Sigmoid colon (tissue), 7 donors: Measurements from ENCODE around the gene SLC25A30. TPM values are rescaled to one million over a fixed set of nuclear protein-coding genes. Genes with fewer than 3 reads are reported as not detected.

ENCODE experiments used
- DNase-seq: peaks from one replicate; pipeline ENCODE4 v3.0.0-alpha.2; 2019
- H3K27ac ChIP-seq, 4 donors: fragments of 200-600 bp; sonication (generic); one replicate each; pipeline ENCODE4 v1.5.1; 2016 to 2019; ENCODE audit warnings: mild to moderate bottlenecking in 1 of 4
- H3K27me3 ChIP-seq, 3 donors: fragments of 200-600 bp; sonication (generic); one replicate each; pipeline ENCODE4 v1.5.1; 2019; ENCODE audit warnings: mild to moderate bottlenecking in 1 of 3
- H3K36me3 ChIP-seq, 4 donors: fragments of 200-600 bp; sonication (generic); one replicate each; pipeline ENCODE4 v1.5.1; 2016 to 2019
- H3K4me1 ChIP-seq, 4 donors: fragments of 200-600 bp; sonication (generic); one replicate each; pipeline ENCODE4 v1.5.1; 2017 to 2019
- H3K4me3 ChIP-seq, 4 donors: fragments of 200-600 bp; sonication (generic); one replicate each; pipeline ENCODE4 v1.5.1; 2017 to 2019; ENCODE audit warnings: mild to moderate bottlenecking in 2 of 4, moderate library complexity in 1 of 4
- H3K9me3 ChIP-seq, 4 donors: fragments of 200-600 bp in 3 of 4; sonication (generic) in 3 of 4; one replicate each; pipeline versions ENCODE4 v1.5.1 to v1.6.1; 2013 to 2019
- CTCF ChIP-seq, 4 experiments: fragments of 450-650 bp in 3 of 4; fragments of 200-600 bp in 1 of 4; IDR thresholded peaks; one replicate each; pipeline ENCODE4 v1.5.1; 2016 to 2019; ENCODE audit warnings: antibody characterized with exemption in 4 of 4, mild to moderate bottlenecking in 3 of 4, moderate library complexity in 2 of 4
- EP300 ChIP-seq, 4 donors: sonication (generic); formaldehyde crosslinking; IDR thresholded peaks; one replicate each; pipeline ENCODE4 v1.6.1; 2017; ENCODE audit warnings: antibody characterized with exemption in 4 of 4
- POLR2A ChIP-seq, 2 donors: fragments of 450-650 bp; IDR thresholded peaks; one replicate each; pipeline ENCODE4 v1.6.1; 2016; ENCODE audit warnings: antibody characterized with exemption in 2 of 2, mild to moderate bottlenecking in 2 of 2, moderate library complexity in 2 of 2
- POLR2AphosphoS5 ChIP-seq, 4 donors: sonication (generic); formaldehyde crosslinking; IDR thresholded peaks; one replicate each; pipeline ENCODE4 v1.6.1; 2017; ENCODE audit warnings: antibody characterized with exemption in 4 of 4
- whole genome bisulfite sequencing, 2 donors: extraction: QIAGEN DNeasy Blood & Tissue Kit; methylation state at CpG; one replicate each; pipeline ENCODE4 v1.1.7; 2013; 5-methylcytosine and 5-hydroxymethylcytosine counted together
- intact Hi-C: fragments of 100-400 bp; cut with DNase I; formaldehyde crosslinking; loops from one replicate; pipeline ENCODE4 v1.15.1; 2023
- polyA plus RNA-seq, 3 donors: library from polyadenylated mRNA; stranded (reverse); fragments of 200-250 nt; gene quantifications; one replicate each; pipeline ENCODE4 v1.2.3, GENCODE V29; 2013
- total RNA-seq, 4 donors: library from RNA; depleted of rRNA; stranded (reverse); fragments of >200 nt; gene quantifications; one replicate each; pipeline ENCODE4 v1.1.0, GENCODE V29; 2016
- donor health status: healthy with polysubstance abuse.
- donor health status: Bipolar disorder and iron deficiency.
- donor health status: healthy.

SLC25A30 gene
- total and polyA plus RNA-seq, 7 donors: 5.8 to 15.9 (median 9.1) TPM

DNA sequence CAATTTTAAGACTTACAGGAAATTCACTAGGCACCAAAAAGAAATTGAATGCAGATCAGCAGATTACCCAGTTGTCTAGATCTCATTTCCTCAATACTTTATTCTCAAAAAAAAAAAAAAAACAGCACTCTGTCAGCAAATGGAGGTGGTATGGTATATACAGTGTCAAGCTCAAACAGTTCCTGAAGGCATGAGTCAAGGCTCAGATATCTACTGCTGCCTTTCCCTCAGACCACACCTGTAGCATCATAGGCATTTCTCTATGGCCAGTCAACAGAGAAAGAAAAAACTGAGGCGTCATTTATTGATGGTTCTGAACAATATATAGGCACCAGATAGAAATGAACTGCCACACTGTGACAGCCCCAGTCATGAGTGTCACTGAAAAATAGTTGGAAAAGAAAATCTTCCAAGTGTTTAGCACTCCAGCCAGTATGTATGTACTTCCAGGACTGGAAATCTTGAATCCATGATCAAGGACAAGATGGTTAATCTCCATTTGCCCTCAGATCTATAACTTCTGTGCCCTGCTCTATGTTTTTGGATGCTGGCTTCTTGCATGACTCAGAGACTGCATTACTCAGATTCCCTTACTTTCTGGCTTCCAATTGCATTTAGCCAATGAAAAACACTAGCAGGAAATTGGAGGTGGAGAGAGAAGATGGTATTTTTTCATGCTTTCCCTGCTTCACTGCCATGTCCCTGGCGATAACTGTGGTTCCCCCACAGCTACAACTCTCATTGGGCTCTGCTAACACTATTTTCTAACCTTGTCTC lies 38.2 kb upstream of the SLC25A30 start:
- Histone ChIP-seq H3K36me3 (no peaks in the 10 kb centered on the region), H3K27ac (no peak overlapping the region), H3K27me3 (no peaks in the 10 kb centered on the region), H3K9me3 (no peaks in the 10 kb centered on the region), H3K4me3 (no peak overlapping the region), H3K4me1 (no peaks in the 10 kb centered on the region)
- TF ChIP-seq CTCF (IDR thresholded peaks at IDR 0.05): no peak
- no peak for TF ChIP-seq EP300 (IDR thresholded peaks at IDR 0.05)
- TF ChIP-seq POLR2A (IDR thresholded peaks at IDR 0.05): no peak
- no peak for TF ChIP-seq POLR2AphosphoS5 (IDR thresholded peaks at IDR 0.05)
- WGBS, 2 donors: 93 to 94% methylated on average over 2 of the region's 2 CpGs
- intact Hi-C loops: no loop called here
- no peak for DNase-seq

GRCh38 chr13:45454204-45454603 lies 36.0 kb upstream of the SLC25A30 start:
- intact Hi-C loops: no loop called here
- Histone ChIP-seq H3K4me3 (no peak overlapping the region), H3K36me3 (no peaks in the 10 kb centered on the region), H3K4me1 (no peaks in the 10 kb centered on the region), H3K27ac (no peak overlapping the region), H3K27me3 (no peaks in the 10 kb centered on the region), H3K9me3 (no peaks in the 10 kb centered on the region)
- TF ChIP-seq POLR2A (IDR thresholded peaks at IDR 0.05): no peak
- no peak for TF ChIP-seq POLR2AphosphoS5 (IDR thresholded peaks at IDR 0.05)
- no peak for TF ChIP-seq CTCF (IDR thresholded peaks at IDR 0.05)
- 86 to 87% methylated on average over 7 of the region's 7 CpGs for WGBS, 2 donors
- DNase-seq: no peak

DNA sequence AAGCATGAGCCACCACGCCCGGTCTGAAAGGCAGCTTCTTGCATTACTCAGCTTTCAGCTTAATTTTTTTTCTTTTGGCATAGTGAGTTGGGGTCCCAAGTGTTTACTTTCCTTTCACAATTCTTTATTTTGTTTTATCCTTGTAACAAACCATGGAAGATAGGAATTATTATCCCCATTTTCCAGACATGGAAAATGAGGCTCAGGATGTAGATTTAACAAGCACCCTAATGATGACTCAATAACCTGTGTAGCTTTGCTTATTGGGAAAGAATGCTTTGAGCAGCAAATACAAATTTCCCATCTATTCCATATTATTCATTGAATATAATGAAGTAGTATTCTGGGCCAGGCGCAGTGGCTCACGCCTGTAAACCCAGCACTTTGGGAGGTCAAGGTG lies 33.1 kb upstream of the SLC25A30 start:
- intact Hi-C loops: no loop called here
- Histone ChIP-seq H3K4me1 (no peaks in the 10 kb centered on the region), H3K9me3 (no peaks in the 10 kb centered on the region), H3K27ac (no peak overlapping the region), H3K36me3 (no peaks in the 10 kb centered on the region), H3K27me3 (peaks cover 0 to 7% (median 0%) of the 10 kb centered on the region in 3 donors), H3K4me3 (no peak overlapping the region)
- DNase-seq: no peak
- no peak for TF ChIP-seq EP300 (IDR thresholded peaks at IDR 0.05)
- no peak for TF ChIP-seq POLR2A (IDR thresholded peaks at IDR 0.05)
- TF ChIP-seq CTCF (IDR thresholded peaks at IDR 0.05): no peak
- no peak for TF ChIP-seq POLR2AphosphoS5 (IDR thresholded peaks at IDR 0.05)
- 91 to 96% methylated on average over 4 of the region's 4 CpGs for WGBS, 2 donors

GRCh38 chr13:45448965-45449559 lies 30.9 kb upstream of the SLC25A30 start:
- 91 to 93% methylated on average over 1 of the region's 1 CpG for WGBS, 2 donors
- Histone ChIP-seq H3K27ac (no peak overlapping the region), H3K9me3 (no peaks in the 10 kb centered on the region), H3K27me3 (peaks cover 0 to 7% (median 0%) of the 10 kb centered on the region in 3 donors), H3K36me3 (no peaks in the 10 kb centered on the region), H3K4me1 (no peaks in the 10 kb centered on the region), H3K4me3 (no peak overlapping the region)
- intact Hi-C loops: no loop called here
- no peak for DNase-seq
- no peak for TF ChIP-seq POLR2A (IDR thresholded peaks at IDR 0.05)
- no peak for TF ChIP-seq CTCF (IDR thresholded peaks at IDR 0.05)
- TF ChIP-seq POLR2AphosphoS5 (IDR thresholded peaks at IDR 0.05): no peak
